ENCODE measurements around the gene POLE.

The POLE gene

GRCh38 chr12:132711080-132711843, 24.1 kb upstream of the POLE start (continued):
- TF ChIP-seq AEBP2 (tag by site-specific recombination; IDR thresholded peaks at IDR 0.05; ENCODE audit: borderline replicate concordance) (no peak), SCRT1 (tag by site-specific recombination; IDR thresholded peaks at IDR 0.05; ENCODE audit: borderline replicate concordance) (no peak), ZBTB1 (tag by site-specific recombination; IDR thresholded peaks at IDR 0.05) (no peak), GLI4 (tag by site-specific recombination; IDR thresholded peaks at IDR 0.05) (no peak), ZNF157 (tag by site-specific recombination; IDR thresholded peaks at IDR 0.05) (no peak), ZNF324 (tag by site-specific recombination; IDR thresholded peaks at IDR 0.05) (no peak), HOXC10 (CRISPR knock-in tag; IDR thresholded peaks at IDR 0.05) (no peak), EGR2 (tag by site-specific recombination; IDR thresholded peaks at IDR 0.05; ENCODE audit: low read depth) (0 out of 2 replicates have a peak, but pooled peaks have one; percentile 15), OSR2 (tag by site-specific recombination; IDR thresholded peaks at IDR 0.05) (no peak), ZNF558 (tag by site-specific recombination; IDR thresholded peaks at IDR 0.05) (no peak), ZNF654 (tag by site-specific recombination; IDR thresholded peaks at IDR 0.05; ENCODE audit: low read depth) (no peak), ZNF660 (tag by site-specific recombination; IDR thresholded peaks at IDR 0.05) (no peak), ZNF792 (tag by site-specific recombination; IDR thresholded peaks at IDR 0.05) (no peak), ZNF37A (tag by site-specific recombination; IDR thresholded peaks at IDR 0.05) (no peak), HOXD13 (CRISPR knock-in tag; IDR thresholded peaks at IDR 0.05; ENCODE audit: borderline replicate concordance) (no peak), SP7 (tag by site-specific recombination; IDR thresholded peaks at IDR 0.05) (no peak), ZNF311 (tag by site-specific recombination; IDR thresholded peaks at IDR 0.05; ENCODE audit: borderline replicate concordance) (no peak), ZNF501 (tag by site-specific recombination; IDR thresholded peaks at IDR 0.05) (0 out of 2 replicates have a peak, but pooled peaks have one; percentile 54), KLF7 (tag by site-specific recombination; IDR thresholded peaks at IDR 0.05; ENCODE audit: borderline replicate concordance) (no peak), ZNF518A (tag by site-specific recombination; conservative IDR thresholded peaks at IDR 0.05; ENCODE audit: low read depth) (no peak), ZNF530 (tag by site-specific recombination; IDR thresholded peaks at IDR 0.05; ENCODE audit: low read depth) (no peak), ZNF398 (tag by site-specific recombination; IDR thresholded peaks at IDR 0.05) (no peak), WT1 (tag by site-specific recombination; IDR thresholded peaks at IDR 0.05) (no peak), ZNF560 (tag by site-specific recombination; IDR thresholded peaks at IDR 0.05; ENCODE audit: borderline replicate concordance) (no peak), ZNF394 (tag by site-specific recombination; IDR thresholded peaks at IDR 0.05; ENCODE audit: borderline replicate concordance) (no peak), SCRT2 (tag by site-specific recombination; IDR thresholded peaks at IDR 0.05) (peak; percentile 41; the same call in 1 of the 2 replicates), REST (tag by site-specific recombination; IDR thresholded peaks at IDR 0.05) (0 out of 2 replicates have a peak, but pooled peaks have one; percentile 24), ZNF416 (tag by site-specific recombination; IDR thresholded peaks at IDR 0.05) (no peak), KLF10 (tag by site-specific recombination; IDR thresholded peaks at IDR 0.05) (no peak)

All from HEK293 (cell line).